Nephron progenitor cell (in vitro differentiated cells): ENCODE measurements around the gene DTX1.

Experiments
- DNase-seq: peaks from one replicate; pipeline ENCODE4 v3.0.0; 2021
- H3K27ac Mint-ChIP-seq: 2 replicates; pipeline ENCODE4 v1.8.0; 2021; ENCODE audit warnings: mild to moderate bottlenecking, moderate library complexity, mixed read lengths
- H3K27me3 Mint-ChIP-seq: 2 replicates; pipeline ENCODE4 v1.8.0; 2021; ENCODE audit warnings: mild to moderate bottlenecking, low read depth, mixed read lengths; ENCODE audit not compliant: poor library complexity
- H3K36me3 Mint-ChIP-seq: 2 replicates; pipeline ENCODE4 v1.8.0; 2021; ENCODE audit warnings: low read depth, mixed read lengths
- H3K4me1 Mint-ChIP-seq: 2 replicates; pipeline ENCODE4 v1.8.0; 2021; ENCODE audit warnings: mixed read lengths
- H3K4me3 Mint-ChIP-seq: 2 replicates; pipeline ENCODE4 v1.8.0; 2021; ENCODE audit warnings: mild to moderate bottlenecking, moderate library complexity, mixed read lengths
- H3K9me3 Mint-ChIP-seq: 2 replicates; pipeline ENCODE4 v1.8.0; 2021; ENCODE audit warnings: mild to moderate bottlenecking, moderate library complexity, mixed read lengths
- TF ChIP-seq, protein P1 (sequence below): fragments of 200-600 bp; sonication (generic); IDR thresholded peaks from 2 replicates; pipeline ENCODE4 v1.5.0; 2021; ENCODE audit warnings: antibody characterized with exemption

The DTX1 gene

GRCh38 chr12:113092607-113093408 lies 36.3 kb downstream of the DTX1 start:
- peaks cover 61% of the 10 kb centered on the region for H3K27me3 Mint-ChIP-seq
- peaks cover 35% of the 10 kb centered on the region for H3K4me1 Mint-ChIP-seq
- TF ChIP-seq, protein P1, sequence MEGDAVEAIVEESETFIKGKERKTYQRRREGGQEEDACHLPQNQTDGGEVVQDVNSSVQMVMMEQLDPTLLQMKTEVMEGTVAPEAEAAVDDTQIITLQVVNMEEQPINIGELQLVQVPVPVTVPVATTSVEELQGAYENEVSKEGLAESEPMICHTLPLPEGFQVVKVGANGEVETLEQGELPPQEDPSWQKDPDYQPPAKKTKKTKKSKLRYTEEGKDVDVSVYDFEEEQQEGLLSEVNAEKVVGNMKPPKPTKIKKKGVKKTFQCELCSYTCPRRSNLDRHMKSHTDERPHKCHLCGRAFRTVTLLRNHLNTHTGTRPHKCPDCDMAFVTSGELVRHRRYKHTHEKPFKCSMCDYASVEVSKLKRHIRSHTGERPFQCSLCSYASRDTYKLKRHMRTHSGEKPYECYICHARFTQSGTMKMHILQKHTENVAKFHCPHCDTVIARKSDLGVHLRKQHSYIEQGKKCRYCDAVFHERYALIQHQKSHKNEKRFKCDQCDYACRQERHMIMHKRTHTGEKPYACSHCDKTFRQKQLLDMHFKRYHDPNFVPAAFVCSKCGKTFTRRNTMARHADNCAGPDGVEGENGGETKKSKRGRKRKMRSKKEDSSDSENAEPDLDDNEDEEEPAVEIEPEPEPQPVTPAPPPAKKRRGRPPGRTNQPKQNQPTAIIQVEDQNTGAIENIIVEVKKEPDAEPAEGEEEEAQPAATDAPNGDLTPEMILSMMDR = no peak
- H3K4me3 Mint-ChIP-seq = peak overlapping the region; percentile 80
- H3K9me3 Mint-ChIP-seq = peaks cover 3% of the 10 kb centered on the region
- DNase-seq = peak; percentile 77
- H3K36me3 Mint-ChIP-seq = peaks cover 3% of the 10 kb centered on the region
- H3K27ac Mint-ChIP-seq = no peak overlapping the region

DNA sequence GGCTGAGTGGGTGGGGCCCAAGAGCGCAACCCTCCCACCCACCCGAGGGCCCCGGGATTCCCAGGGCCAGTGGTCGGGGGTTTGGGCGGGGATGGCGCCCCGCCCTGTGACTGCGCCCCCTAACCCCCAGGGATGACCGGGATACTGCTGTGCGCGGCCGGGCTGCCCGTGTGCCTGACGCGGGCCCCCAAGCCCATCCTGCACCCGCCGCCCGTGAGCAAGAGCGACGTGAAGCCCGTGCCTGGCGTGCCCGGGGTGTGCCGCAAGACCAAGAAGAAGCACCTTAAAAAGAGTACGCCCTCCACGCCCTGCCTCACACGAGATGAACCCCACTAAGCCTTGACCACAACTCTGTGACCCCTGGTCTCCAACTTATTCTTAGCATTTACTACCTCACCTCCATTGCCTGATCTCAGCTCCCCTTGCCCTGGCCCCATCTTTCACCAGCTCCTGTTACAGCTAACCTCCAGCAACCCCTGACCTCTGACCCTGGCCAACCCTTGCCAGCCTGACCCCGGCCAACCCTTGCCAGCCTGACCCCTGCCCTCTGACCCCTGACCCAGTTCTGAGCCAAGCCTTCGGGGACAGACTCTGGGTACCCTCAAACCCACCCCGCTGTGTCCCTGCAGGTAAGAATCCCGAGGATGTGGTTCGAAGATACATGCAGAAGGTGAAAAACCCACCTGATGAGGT lies 37.0 kb downstream of the DTX1 start:
- TF ChIP-seq, protein P1 = no peak
- Mint-ChIP-seq H3K27ac (no peak overlapping the region), H3K4me3 (peak overlapping the region; percentile 66), H3K4me1 (peaks cover 42% of the 10 kb centered on the region), H3K36me3 (no peaks in the 10 kb centered on the region), H3K27me3 (peaks cover 57% of the 10 kb centered on the region), H3K9me3 (peaks cover 3% of the 10 kb centered on the region)
- no peak for DNase-seq

DNA sequence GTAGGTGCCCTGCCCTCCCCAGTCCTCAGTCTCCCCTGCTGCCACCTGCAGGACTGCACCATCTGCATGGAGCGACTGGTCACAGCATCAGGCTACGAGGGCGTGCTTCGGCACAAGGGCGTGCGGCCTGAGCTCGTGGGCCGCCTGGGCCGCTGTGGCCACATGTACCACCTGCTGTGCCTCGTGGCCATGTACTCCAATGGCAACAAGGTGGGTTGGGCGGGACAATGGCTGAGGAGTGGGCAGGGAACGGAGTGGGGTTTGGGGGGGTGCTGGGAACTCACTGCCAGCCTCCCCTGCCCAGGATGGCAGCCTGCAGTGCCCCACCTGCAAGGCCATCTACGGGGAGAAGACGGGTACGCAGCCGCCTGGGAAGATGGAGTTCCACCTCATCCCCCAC lies 38.2 kb downstream of the DTX1 start:
- DNase-seq = no peak
- TF ChIP-seq, protein P1 = no peak
- Mint-ChIP-seq H3K4me3 (no peak overlapping the region), H3K9me3 (peaks cover 1% of the 10 kb centered on the region), H3K36me3 (no peaks in the 10 kb centered on the region), H3K27ac (no peak overlapping the region), H3K27me3 (peaks cover 50% of the 10 kb centered on the region), H3K4me1 (peaks cover 49% of the 10 kb centered on the region)

GRCh38 chr12:113095405-113095804 lies 38.9 kb downstream of the DTX1 start:
- no peak overlapping the region for H3K4me3 Mint-ChIP-seq
- peaks cover 45% of the 10 kb centered on the region for H3K27me3 Mint-ChIP-seq
- DNase-seq = no peak
- no peaks in the 10 kb centered on the region for H3K9me3 Mint-ChIP-seq
- TF ChIP-seq, protein P1 = no peak
- H3K27ac Mint-ChIP-seq = no peak overlapping the region
- no peaks in the 10 kb centered on the region for H3K36me3 Mint-ChIP-seq
- peaks cover 49% of the 10 kb centered on the region for H3K4me1 Mint-ChIP-seq

- Mint-ChIP-seq H3K27me3 (peaks cover 35% of the 10 kb centered on the region), H3K27ac (no peak overlapping the region), H3K4me3 (no peak overlapping the region), H3K9me3 (no peaks in the 10 kb centered on the region), H3K4me1 (peaks cover 49% of the 10 kb centered on the region), H3K36me3 (no peaks in the 10 kb centered on the region)
- DNase-seq = no peak
- TF ChIP-seq, protein P1 = no peak
These were observed 40.3 kb downstream of the DTX1 start for GRCh38 chr12:113096675-113097461.
